ENCODE data around the gene CCDC169.
"Not testable (repeated sequence)": the region's sequence is repeated elsewhere in the genome, so short reads cannot be mapped to it uniquely, and the experiment has no call there.

CCDC169 gene

GRCh38 chr13:36328821-36329220 is 31.2 kb upstream of the CCDC169 start:
- no peaks in the 10 kb centered on the region for H3K9me3 ChIP-seq (ENCODE audit: control insufficient read depth, low read length)
- no peak overlapping the region for H2AFZ ChIP-seq
- no peaks in the 10 kb centered on the region for H3K79me2 ChIP-seq
- H3K4me3 ChIP-seq (ENCODE audit: low read depth, low read length), result no peak overlapping the region
- H3K27ac ChIP-seq, result no peak overlapping the region
- TF ChIP-seq CTCF (IDR thresholded peaks at IDR 0.05), result no peak
- no peak overlapping the region for H3K9ac ChIP-seq
- no peak overlapping the region for H3K4me2 ChIP-seq (ENCODE audit: low read length)
- H3K36me3 ChIP-seq (ENCODE audit: control insufficient read depth, insufficient read depth, low read length), result no peaks in the 10 kb centered on the region
- no peaks in the 10 kb centered on the region for H3K27me3 ChIP-seq (ENCODE audit: control insufficient read depth, insufficient read depth, low read length)
- H3K4me1 ChIP-seq, result no peaks in the 10 kb centered on the region

- no peak overlapping the region for H3K27ac ChIP-seq
- no peak overlapping the region for H3K9ac ChIP-seq
- H3K9me3 ChIP-seq (ENCODE audit: control insufficient read depth, low read length), result no peaks in the 10 kb centered on the region
- H3K4me2 ChIP-seq (ENCODE audit: low read length), result no peak overlapping the region
- TF ChIP-seq CTCF (IDR thresholded peaks at IDR 0.05), result no peak
- peaks cover 3% of the 10 kb centered on the region for H3K79me2 ChIP-seq
- no peaks in the 10 kb centered on the region for H3K27me3 ChIP-seq (ENCODE audit: control insufficient read depth, insufficient read depth, low read length)
- H3K4me1 ChIP-seq, result no peaks in the 10 kb centered on the region
- H2AFZ ChIP-seq, result no peak overlapping the region
- H3K36me3 ChIP-seq (ENCODE audit: control insufficient read depth, insufficient read depth, low read length), result no peaks in the 10 kb centered on the region
- no peak overlapping the region for H3K4me3 ChIP-seq (ENCODE audit: low read depth, low read length)
Measured at GRCh38 chr13:36325912-36326311, 28.3 kb upstream of the CCDC169 start.

- not testable (repeated sequence) for H3K4me1 ChIP-seq; H3K9ac ChIP-seq; H3K4me3 ChIP-seq (ENCODE audit: low read depth, low read length); H3K79me2 ChIP-seq; H2AFZ ChIP-seq; H3K36me3 ChIP-seq (ENCODE audit: control insufficient read depth, insufficient read depth, low read length); H3K27ac ChIP-seq; H3K4me2 ChIP-seq (ENCODE audit: low read length); H3K27me3 ChIP-seq (ENCODE audit: control insufficient read depth, insufficient read depth, low read length); H3K9me3 ChIP-seq (ENCODE audit: control insufficient read depth, low read length)
Measured at GRCh38 chr13:36324881-36325280, 27.3 kb upstream of the CCDC169 start.

GRCh38 chr13:36323951-36324566 is 26.4 kb upstream of the CCDC169 start:
- no peaks in the 10 kb centered on the region for H3K4me1 ChIP-seq
- no peak overlapping the region for H3K27ac ChIP-seq
- H3K79me2 ChIP-seq, result peaks cover 3% of the 10 kb centered on the region
- no peaks in the 10 kb centered on the region for H3K9me3 ChIP-seq (ENCODE audit: control insufficient read depth, low read length)
- TF ChIP-seq CTCF (IDR thresholded peaks at IDR 0.05), result no peak
- H3K27me3 ChIP-seq (ENCODE audit: control insufficient read depth, insufficient read depth, low read length), result no peaks in the 10 kb centered on the region
- H3K4me3 ChIP-seq (ENCODE audit: low read depth, low read length), result no peak overlapping the region
- H3K36me3 ChIP-seq (ENCODE audit: control insufficient read depth, insufficient read depth, low read length), result no peaks in the 10 kb centered on the region
- no peak overlapping the region for H2AFZ ChIP-seq
- H3K4me2 ChIP-seq (ENCODE audit: low read length), result no peak overlapping the region
- no peak overlapping the region for H3K9ac ChIP-seq

- Histone ChIP-seq H3K4me1 (no peaks in the 10 kb centered on the region), H3K27ac (no peak overlapping the region), H3K79me2 (peaks cover 3% of the 10 kb centered on the region), H2AFZ (no peak overlapping the region), H3K4me2 (ENCODE audit: low read length) (no peak overlapping the region), H3K9ac (no peak overlapping the region), H3K36me3 (ENCODE audit: control insufficient read depth, insufficient read depth, low read length) (no peaks in the 10 kb centered on the region), H3K4me3 (ENCODE audit: low read depth, low read length) (no peak overlapping the region), H3K27me3 (ENCODE audit: control insufficient read depth, insufficient read depth, low read length) (no peaks in the 10 kb centered on the region), H3K9me3 (ENCODE audit: control insufficient read depth, low read length) (no peaks in the 10 kb centered on the region)
- no peak for TF ChIP-seq CTCF (IDR thresholded peaks at IDR 0.05)
Measured at GRCh38 chr13:36323408-36323807, 25.8 kb upstream of the CCDC169 start.

- H3K27ac ChIP-seq; H3K9me3 ChIP-seq (ENCODE audit: control insufficient read depth, low read length); H3K79me2 ChIP-seq; H2AFZ ChIP-seq; H3K27me3 ChIP-seq (ENCODE audit: control insufficient read depth, insufficient read depth, low read length); H3K4me1 ChIP-seq; H3K9ac ChIP-seq; H3K36me3 ChIP-seq (ENCODE audit: control insufficient read depth, insufficient read depth, low read length); H3K4me3 ChIP-seq (ENCODE audit: low read depth, low read length); H3K4me2 ChIP-seq (ENCODE audit: low read length): not testable (repeated sequence)
Measured at GRCh38 chr13:36319793-36320192, 22.2 kb upstream of the CCDC169 start.
